Adipocyte (in vitro differentiated cells): ENCODE results near the gene SLC25A18.
"Not testable (repeated sequence)": the region's sequence is repeated elsewhere in the genome, so short reads cannot be mapped to it uniquely, and the experiment has no call there.

Source experiments
- DNase-seq: peaks from one replicate; pipeline ENCODE4 v3.0.0-alpha.2; 2015; ENCODE audit warnings: low read depth
- H3K27me3 ChIP-seq: replicated peaks from 2 replicates; pipeline ENCODE4 v1.7.0; 2013; ENCODE audit warnings: mild to moderate bottlenecking, low read length, moderate library complexity; ENCODE audit not compliant: control insufficient read depth, insufficient read depth
- H3K36me3 ChIP-seq: 2 replicates; pipeline ENCODE4 v1.7.0; 2013; ENCODE audit warnings: low read length, mild to moderate bottlenecking, moderate library complexity; ENCODE audit not compliant: control insufficient read depth, insufficient read depth, severe bottlenecking
- H3K4me1 ChIP-seq: 2 replicates; pipeline ENCODE4 v1.7.0; 2013; ENCODE audit warnings: mild to moderate bottlenecking, low read length, moderate library complexity; ENCODE audit not compliant: control insufficient read depth, insufficient read depth
- H3K4me3 ChIP-seq: 2 replicates; pipeline ENCODE4 v1.7.0; 2013; ENCODE audit warnings: mild to moderate bottlenecking, low read length, moderate library complexity
- H3K9ac ChIP-seq: 2 replicates; pipeline ENCODE4 v1.7.0; 2013; ENCODE audit warnings: mild to moderate bottlenecking, low read length, moderate library complexity
- H3K9me3 ChIP-seq: 2 replicates; pipeline ENCODE4 v1.7.0; 2013; ENCODE audit warnings: mild to moderate bottlenecking, low read length, moderate library complexity; ENCODE audit not compliant: control insufficient read depth

The SLC25A18 gene

DNA sequence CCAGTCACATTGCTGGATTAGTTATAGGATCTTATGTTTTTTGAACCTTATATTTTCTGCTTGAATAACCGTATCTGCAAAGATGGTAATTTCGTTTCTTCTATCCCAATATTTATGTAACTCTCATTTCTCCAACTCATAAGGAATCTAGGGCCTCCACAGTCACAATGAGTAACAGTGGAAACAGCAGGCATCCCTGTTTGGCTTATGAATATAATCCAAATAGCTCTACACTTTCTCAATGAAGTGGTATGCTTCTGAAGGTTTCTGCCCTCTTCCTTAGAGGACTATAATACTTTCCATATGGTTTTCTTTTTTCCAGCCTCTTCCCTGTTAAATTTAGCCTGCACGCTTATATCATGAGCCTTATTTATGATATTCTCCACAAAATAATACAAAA lies 48.8 kb downstream of the SLC25A18 start:
- Histone ChIP-seq H3K27me3 (no peaks in the 10 kb centered on the region), H3K9ac (no peak overlapping the region), H3K36me3 (peaks cover 59% of the 10 kb centered on the region), H3K9me3 (no peaks in the 10 kb centered on the region), H3K4me1 (peaks cover 4% of the 10 kb centered on the region), H3K4me3 (no peak overlapping the region)
- DNase-seq: peak; percentile 53

DNA sequence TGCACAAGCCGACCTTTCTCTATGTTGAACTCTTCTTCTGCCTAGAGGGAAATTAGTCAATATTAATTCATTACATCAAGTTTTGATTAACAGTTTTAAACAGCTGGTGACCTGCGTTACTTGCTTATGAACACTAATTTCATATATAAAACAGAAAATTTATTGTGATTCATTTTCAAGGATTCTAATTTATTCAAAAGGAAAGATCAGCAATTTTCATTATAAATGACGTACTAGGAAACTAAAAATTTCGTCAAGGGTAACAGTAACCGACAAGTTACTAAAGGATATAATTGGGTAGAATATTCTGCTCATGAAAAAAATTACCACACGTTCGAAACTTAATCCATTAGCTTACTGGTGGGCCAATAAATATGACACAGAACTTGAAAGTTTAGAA lies 50.0 kb downstream of the SLC25A18 start:
- H3K4me3 ChIP-seq: no peak overlapping the region
- H3K4me1 ChIP-seq: peaks cover 4% of the 10 kb centered on the region
- DNase-seq: no peak
- no peaks in the 10 kb centered on the region for H3K27me3 ChIP-seq
- no peak overlapping the region for H3K9ac ChIP-seq
- peaks cover 61% of the 10 kb centered on the region for H3K36me3 ChIP-seq
- no peaks in the 10 kb centered on the region for H3K9me3 ChIP-seq

DNA sequence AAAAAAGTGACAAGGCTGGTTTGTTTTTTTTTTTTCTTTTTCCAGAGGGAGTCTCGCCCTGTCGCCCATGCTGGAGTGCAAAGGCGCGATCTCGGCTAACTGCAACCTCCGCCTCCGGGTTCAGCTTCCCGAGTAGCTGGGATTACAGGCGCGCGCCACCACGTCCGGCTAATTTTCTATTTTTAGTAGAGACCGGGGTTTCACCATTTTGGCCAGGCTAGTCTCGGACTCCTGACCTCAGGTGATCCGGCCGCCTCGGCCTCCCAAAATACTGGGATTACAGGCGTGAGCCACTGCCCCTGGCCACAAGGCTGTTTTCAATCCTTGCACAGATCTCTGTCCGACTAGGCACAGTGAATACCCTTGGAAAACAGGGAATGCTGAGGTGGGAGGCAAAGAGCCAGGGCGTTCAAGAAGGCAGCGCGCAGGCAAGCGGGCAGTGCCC lies 64.7 kb downstream of the SLC25A18 start:
- peak; percentile 25 for DNase-seq
- peak overlapping the region; percentile 98 for H3K4me3 ChIP-seq
- peaks cover 22% of the 10 kb centered on the region for H3K4me1 ChIP-seq

DNA sequence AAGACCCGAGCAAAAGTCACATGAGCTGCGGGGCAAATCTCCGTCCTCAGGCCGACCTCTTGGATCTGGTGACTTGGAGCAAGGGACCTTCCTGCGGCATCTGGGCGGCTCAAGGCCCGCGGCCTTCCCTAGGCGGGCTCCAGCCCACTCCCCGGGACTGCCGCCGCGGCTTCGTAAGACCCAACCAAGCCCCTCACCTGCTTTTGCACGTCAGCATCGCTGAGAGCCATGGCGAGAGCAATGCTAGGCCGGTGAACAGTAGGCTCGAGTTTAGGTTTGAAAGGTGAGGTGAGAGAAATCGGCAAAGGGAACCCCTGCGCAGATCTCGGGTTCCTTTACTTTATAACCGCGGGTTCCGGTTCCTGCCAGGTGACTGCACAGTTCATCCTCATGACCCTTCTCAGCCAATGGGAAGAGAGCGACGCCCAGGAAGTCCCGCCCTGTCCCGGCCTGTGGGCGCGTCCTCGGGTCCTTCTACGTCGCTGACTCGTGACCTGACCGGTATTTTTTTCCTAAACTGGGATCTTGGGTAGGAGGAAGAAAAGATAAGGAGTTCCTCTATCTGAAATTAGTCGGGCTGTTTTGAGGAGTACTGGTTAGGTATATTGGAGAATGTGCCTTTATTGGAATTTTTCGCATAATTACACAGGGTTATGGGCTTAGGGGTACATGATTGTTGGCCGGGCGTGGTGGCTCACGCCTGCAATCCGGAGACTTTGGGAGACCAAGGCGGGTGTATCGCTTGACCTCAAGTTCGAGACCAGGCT lies 65.3 kb downstream of the SLC25A18 start, which contains the start of gene ATP6V1E1:
ATP6V1E1 (minus strand) TSS at position 344 of the 767 bp plus-strand sequence; CDS start at position 230, 114 bp downstream.
- peaks cover 28% of the 10 kb centered on the region for H3K4me1 ChIP-seq
- peak within 1 kb of the TSS; percentile 100 for H3K9ac ChIP-seq
- peak within 1 kb of the TSS; percentile 98 for H3K4me3 ChIP-seq
- DNase-seq: peak; percentile 99
- no peaks in the 10 kb centered on the region for H3K9me3 ChIP-seq
- H3K36me3 ChIP-seq: peaks cover 9% of the 10 kb centered on the region
- H3K27me3 ChIP-seq: no peaks in the 10 kb centered on the region

More for the DNA sequence above, 64.7 kb downstream of the SLC25A18 start:
- H3K27me3 ChIP-seq: no peaks in the 10 kb centered on the region
- no peaks in the 10 kb centered on the region for H3K9me3 ChIP-seq
- H3K36me3 ChIP-seq: peaks cover 12% of the 10 kb centered on the region
- peak overlapping the region; percentile 100 for H3K9ac ChIP-seq

DNA sequence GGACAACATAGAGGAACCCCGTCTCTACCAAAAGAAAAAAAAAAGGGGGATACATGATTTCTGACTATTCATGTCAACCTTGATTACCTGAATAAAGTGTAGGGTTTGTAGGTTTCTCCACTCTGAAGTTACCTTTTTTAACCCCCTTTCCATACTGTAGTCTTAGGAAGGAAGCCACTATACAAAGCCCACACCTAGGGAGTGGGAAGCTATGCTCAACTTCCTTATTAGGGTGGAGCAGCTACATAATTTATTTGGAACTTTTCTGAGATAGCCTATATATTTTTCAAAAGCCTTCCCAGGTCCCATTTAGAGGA lies 65.8 kb downstream of the SLC25A18 start:
- Histone ChIP-seq H3K4me1 (peaks cover 32% of the 10 kb centered on the region), H3K27me3 (no peaks in the 10 kb centered on the region), H3K4me3 (peak overlapping the region; percentile 98), H3K9me3 (no peaks in the 10 kb centered on the region), H3K9ac (peak overlapping the region; percentile 100), H3K36me3 (peaks cover 4% of the 10 kb centered on the region)
- DNase-seq: no peak

DNA sequence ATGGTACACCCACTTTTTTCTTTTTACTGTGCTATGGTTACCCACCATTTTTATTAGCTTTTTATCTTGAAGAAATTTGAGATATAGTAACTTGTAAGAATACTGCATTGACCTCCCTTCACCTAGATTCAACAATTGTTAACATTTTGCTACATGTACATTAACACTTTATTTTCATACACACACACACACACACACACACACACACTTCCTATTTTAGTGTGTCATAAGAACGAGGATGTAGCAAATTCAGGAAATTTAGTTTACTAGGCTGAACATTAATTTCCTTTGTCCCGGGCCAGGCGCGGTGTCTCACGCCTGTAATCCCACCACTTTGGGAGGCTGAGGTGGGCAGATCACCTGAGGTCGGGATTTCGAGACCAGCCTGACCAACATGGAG lies 66.3 kb downstream of the SLC25A18 start:
- Histone ChIP-seq H3K27me3 (no peaks in the 10 kb centered on the region), H3K4me3 (peak overlapping the region; percentile 98)
- DNase-seq: no peak

DNA sequence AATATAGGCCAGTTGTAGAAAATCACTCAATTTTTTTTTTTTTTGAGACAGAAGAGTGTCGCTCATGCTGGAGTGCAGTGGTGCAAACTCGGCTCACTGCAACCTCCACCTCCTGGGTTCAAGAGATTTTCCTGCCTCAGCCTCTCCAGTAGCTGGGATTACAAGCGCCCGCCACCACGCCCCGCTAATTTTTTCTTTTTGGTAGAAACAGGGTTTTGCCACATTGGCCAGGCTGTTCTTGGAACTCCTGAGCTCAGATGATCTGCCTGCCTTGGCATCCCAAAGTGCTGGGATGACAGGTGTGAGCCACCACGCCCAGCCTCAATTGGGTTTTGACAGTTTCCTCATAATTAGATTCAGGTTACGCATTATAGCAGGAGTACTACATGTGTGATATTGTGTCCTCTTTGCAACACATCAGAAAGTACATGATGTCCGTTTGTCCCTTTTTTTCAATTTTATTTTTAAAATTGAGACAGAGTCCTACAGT lies 67.8 kb downstream of the SLC25A18 start:
- Histone ChIP-seq H3K4me1 (peaks cover 28% of the 10 kb centered on the region), H3K4me3 (no peak overlapping the region), H3K36me3 (no peaks in the 10 kb centered on the region), H3K9ac (no peak overlapping the region), H3K9me3 (no peaks in the 10 kb centered on the region), H3K27me3 (no peaks in the 10 kb centered on the region)
- DNase-seq: no peak

More for the DNA sequence above, 66.3 kb downstream of the SLC25A18 start:
- H3K9ac ChIP-seq: peak overlapping the region; percentile 100
- no peaks in the 10 kb centered on the region for H3K9me3 ChIP-seq
- no peaks in the 10 kb centered on the region for H3K36me3 ChIP-seq
- peaks cover 32% of the 10 kb centered on the region for H3K4me1 ChIP-seq

DNA sequence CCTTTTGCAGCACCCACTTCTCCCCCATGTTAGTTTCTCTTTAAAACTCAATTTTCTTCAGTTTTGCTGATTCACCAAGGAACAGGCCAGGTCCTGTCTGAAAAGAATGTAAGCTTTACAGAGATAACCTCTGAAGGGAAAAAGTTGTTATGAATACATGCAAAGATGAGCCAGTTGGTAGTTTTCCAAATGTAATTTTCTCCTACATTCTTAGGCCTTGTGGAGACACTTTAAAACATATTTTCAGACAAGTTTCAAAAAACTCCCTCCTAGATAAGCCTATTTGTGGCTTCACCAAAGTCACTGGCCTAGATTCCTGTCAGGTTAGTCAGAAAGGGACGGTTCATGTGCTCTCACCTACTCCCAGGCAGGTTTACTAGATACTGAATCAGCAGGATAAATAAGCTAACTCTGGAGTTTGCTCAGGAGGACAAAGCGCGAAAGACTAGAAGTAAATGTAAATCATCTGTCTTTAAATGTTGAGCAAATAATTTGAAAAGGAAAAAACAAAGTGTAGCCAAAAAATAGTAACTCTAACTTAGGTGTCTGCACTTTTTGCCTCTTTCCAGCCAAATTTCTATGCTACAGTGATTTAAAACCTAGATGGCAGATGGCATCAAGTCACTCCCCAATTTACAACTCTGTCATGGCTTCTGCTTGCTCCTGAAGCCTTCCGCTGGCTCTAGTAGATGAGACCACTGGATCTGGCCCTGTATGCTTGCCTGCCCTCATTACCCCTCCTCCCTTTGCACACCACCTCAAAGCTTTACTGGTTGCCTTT lies 70.1 kb downstream of the SLC25A18 start:
- no peaks in the 10 kb centered on the region for H3K9me3 ChIP-seq
- peak; percentile 48 for DNase-seq
- H3K4me1 ChIP-seq: peaks cover 29% of the 10 kb centered on the region
- H3K9ac ChIP-seq: peak overlapping the region; percentile 67
- H3K27me3 ChIP-seq: no peaks in the 10 kb centered on the region
- no peaks in the 10 kb centered on the region for H3K36me3 ChIP-seq
- no peak overlapping the region for H3K4me3 ChIP-seq

DNA sequence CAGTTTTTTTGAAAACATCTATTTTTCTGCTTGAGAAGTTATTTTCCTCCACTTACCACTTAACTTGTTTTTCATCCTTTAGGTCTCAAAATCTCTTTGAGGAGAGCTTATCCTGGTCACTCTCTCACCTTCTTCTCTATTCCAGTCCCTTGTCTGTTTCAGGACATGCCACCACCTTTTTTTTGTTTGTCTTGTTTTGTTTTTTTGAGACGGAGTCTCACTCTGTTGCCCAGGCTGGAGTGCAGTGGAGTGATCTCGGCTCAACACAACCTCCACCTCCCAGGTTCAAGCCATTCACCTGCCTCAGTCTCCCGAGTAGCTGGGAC lies 70.7 kb downstream of the SLC25A18 start:
- H3K4me3 ChIP-seq: no peak overlapping the region
- no peaks in the 10 kb centered on the region for H3K27me3 ChIP-seq
- DNase-seq: no peak
- H3K4me1 ChIP-seq: peaks cover 29% of the 10 kb centered on the region
- H3K9ac ChIP-seq: peak overlapping the region; percentile 67
- no peaks in the 10 kb centered on the region for H3K9me3 ChIP-seq
- no peaks in the 10 kb centered on the region for H3K36me3 ChIP-seq

DNA sequence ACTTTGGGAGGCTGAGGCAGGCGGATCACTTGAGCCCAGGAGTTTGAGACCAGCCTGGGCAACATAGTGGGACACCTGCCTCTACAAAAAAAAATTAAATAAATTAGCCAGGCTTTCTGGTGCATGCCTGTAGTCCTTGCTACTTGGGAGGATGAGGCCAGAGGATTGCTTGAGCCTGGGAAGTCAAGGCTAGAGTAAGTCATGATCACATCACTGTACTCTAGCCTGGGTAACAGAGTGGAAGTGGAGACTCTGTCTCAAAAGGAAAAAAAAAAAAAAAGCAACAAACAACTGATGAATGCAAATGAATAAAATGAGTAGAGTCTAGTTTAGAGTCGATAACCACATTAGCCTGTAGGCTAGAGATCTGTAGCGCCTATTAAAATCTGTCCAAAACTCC lies 71.4 kb downstream of the SLC25A18 start:
- Histone ChIP-seq H3K27me3 (no peaks in the 10 kb centered on the region), H3K9me3 (no peaks in the 10 kb centered on the region)

DNA sequence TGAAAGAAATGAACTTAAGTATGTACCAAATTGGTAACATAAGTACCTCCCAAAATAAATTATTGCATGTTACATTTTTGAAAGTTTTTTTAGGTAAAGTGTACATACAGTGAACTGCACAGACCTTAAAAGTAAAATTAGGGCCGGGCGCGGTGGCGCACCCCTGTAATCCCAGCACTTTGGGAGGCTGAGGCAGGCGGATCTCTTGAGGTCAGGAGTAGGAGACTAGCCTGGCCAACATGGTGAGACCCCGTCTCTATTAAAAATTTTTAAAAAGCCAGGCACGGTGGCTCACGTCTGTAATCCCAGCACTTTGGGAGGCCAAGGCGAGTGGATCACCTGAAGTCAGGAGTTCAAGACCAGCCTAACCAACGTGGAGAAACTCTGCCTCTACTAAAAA lies 73.6 kb downstream of the SLC25A18 start:
- H3K27me3 ChIP-seq, H3K9me3 ChIP-seq, H3K4me3 ChIP-seq, H3K36me3 ChIP-seq, H3K9ac ChIP-seq, DNase-seq: not testable (repeated sequence)
- H3K4me1 ChIP-seq: peaks cover 34% of the 10 kb centered on the region

More for the DNA sequence above, 71.4 kb downstream of the SLC25A18 start:
- Histone ChIP-seq H3K4me3 (no peak overlapping the region), H3K36me3 (no peaks in the 10 kb centered on the region), H3K4me1 (peaks cover 25% of the 10 kb centered on the region), H3K9ac (no peak overlapping the region)
- no peak for DNase-seq
